Trophoblast cell (in vitro differentiated cells and primary cell): ENCODE data around the gene MRGPRE.

Source experiments
- DNase-seq, 2 donors: peaks; one replicate each; pipeline ENCODE4 v3.0.0-alpha.2; 2016
- H2AFZ ChIP-seq: 2 replicates; pipeline ENCODE4 v1.6.1; 2013; ENCODE audit warnings: low read length, moderate library complexity, mild to moderate bottlenecking; ENCODE audit not compliant: insufficient read depth, poor library complexity
- H2AK5ac ChIP-seq: 2 replicates; pipeline ENCODE4 v1.6.1; 2013; ENCODE audit warnings: mild to moderate bottlenecking, low read length
- H2BK120ac ChIP-seq: 2 replicates; pipeline ENCODE4 v1.6.1; 2013; ENCODE audit warnings: low read length, mild to moderate bottlenecking, moderate library complexity; ENCODE audit not compliant: insufficient read depth, poor library complexity
- H2BK12ac ChIP-seq: 2 replicates; pipeline ENCODE4 v1.6.1; 2013; ENCODE audit warnings: mild to moderate bottlenecking, low read length, moderate library complexity
- H2BK5ac ChIP-seq: 2 replicates; pipeline ENCODE4 v1.6.1; 2013; ENCODE audit warnings: low read length, low read depth, moderate library complexity, mild to moderate bottlenecking; ENCODE audit not compliant: poor library complexity
- H3K14ac ChIP-seq: 2 replicates; pipeline ENCODE4 v1.6.1; 2013; ENCODE audit warnings: mild to moderate bottlenecking, low read length
- H3K18ac ChIP-seq: 2 replicates; pipeline ENCODE4 v1.6.1; 2013; ENCODE audit warnings: mild to moderate bottlenecking, low read length
- H3K23ac ChIP-seq: 2 replicates; pipeline ENCODE4 v1.6.1; 2013; ENCODE audit warnings: low read length
- H3K27ac ChIP-seq: 2 replicates; pipeline ENCODE4 v1.5.1; 2013; ENCODE audit warnings: low read depth, mild to moderate bottlenecking, inconsistent platforms, low read length, moderate library complexity
- H3K27me3 ChIP-seq: 2 replicates; pipeline ENCODE4 v1.6.1; 2013; ENCODE audit warnings: inconsistent platforms, mild to moderate bottlenecking, low read length, moderate library complexity; ENCODE audit not compliant: insufficient read depth
- H3K36me3 ChIP-seq, 2 experiments: 1 replicate in 1 of 2; 2 replicates in 1 of 2; pipeline ENCODE4 v1.6.1; 2013; ENCODE audit warnings: low read length in 2 of 2, mild to moderate bottlenecking in 2 of 2, moderate library complexity in 1 of 2; ENCODE audit not compliant: insufficient read depth in 2 of 2, control insufficient read depth in 1 of 2
- H3K4ac ChIP-seq: 2 replicates; pipeline ENCODE4 v1.6.1; 2013; ENCODE audit warnings: low read depth, mild to moderate bottlenecking, low read length, moderate library complexity
- H3K4me1 ChIP-seq, 2 experiments: 1 replicate in 1 of 2; 2 replicates in 1 of 2; pipeline ENCODE4 v1.6.1; 2013; ENCODE audit warnings: low read length in 2 of 2, mild to moderate bottlenecking in 2 of 2, moderate library complexity in 1 of 2; ENCODE audit not compliant: insufficient read depth in 2 of 2, control insufficient read depth in 1 of 2
- H3K4me2 ChIP-seq: 2 replicates; pipeline ENCODE4 v1.6.1; 2013; ENCODE audit warnings: inconsistent platforms, mild to moderate bottlenecking, low read length, moderate library complexity
- H3K4me3 ChIP-seq: 2 replicates; pipeline ENCODE4 v1.5.1; 2013; ENCODE audit warnings: mild to moderate bottlenecking, low read depth, low read length, inconsistent platforms
- H3K79me1 ChIP-seq: one replicate; pipeline ENCODE4 v1.6.1; 2013; ENCODE audit warnings: low read length
- H3K79me2 ChIP-seq: 2 replicates; pipeline ENCODE4 v1.6.1; 2013; ENCODE audit warnings: low read length, mild to moderate bottlenecking; ENCODE audit not compliant: control insufficient read depth, insufficient read depth, poor library complexity
- H3K9ac ChIP-seq: 2 replicates; pipeline ENCODE4 v1.6.1; 2013; ENCODE audit warnings: mild to moderate bottlenecking, low read length
- H3K9me3 ChIP-seq: 2 replicates; pipeline ENCODE4 v1.6.1; 2013; ENCODE audit warnings: low read depth, mild to moderate bottlenecking, control low read depth, inconsistent platforms, low read length; ENCODE audit not compliant: insufficient read depth
- H4K12ac ChIP-seq: 2 replicates; pipeline ENCODE4 v1.6.1; 2013; ENCODE audit warnings: low read depth, mild to moderate bottlenecking, low read length, moderate library complexity
- H4K8ac ChIP-seq: 2 replicates; pipeline ENCODE4 v1.6.1; 2013; ENCODE audit warnings: low read depth, mild to moderate bottlenecking, low read length, moderate library complexity
- H4K91ac ChIP-seq: one replicate; pipeline ENCODE4 v1.6.1; 2013; ENCODE audit warnings: low read depth, mild to moderate bottlenecking, low read length, moderate library complexity
- WGBS: extraction: QIAGEN DNeasy Blood & Tissue Kit; methylation state at CpG from one replicate; pipeline ENCODE4 v1.1.7; 2013; ENCODE audit warnings: missing lambda C conversion rate; ENCODE audit not compliant: insufficient read length, insufficient coverage; ENCODE audit errors: extremely low coverage; 5-methylcytosine and 5-hydroxymethylcytosine counted together

Gene MRGPRE

GRCh38 chr11:3186166-3186953 lies 45.9 kb downstream of the MRGPRE start:
- H3K4ac ChIP-seq, result no peak overlapping the region
- H3K14ac ChIP-seq, result no peak overlapping the region
- no peak overlapping the region for H3K23ac ChIP-seq
- H3K18ac ChIP-seq, result no peak overlapping the region
- no peaks in the 10 kb centered on the region for H3K4me1 ChIP-seq
- H2BK120ac ChIP-seq, result no peak overlapping the region
- no peak overlapping the region for H4K12ac ChIP-seq
- no peak overlapping the region for H3K27ac ChIP-seq
- H2BK5ac ChIP-seq, result no peak overlapping the region
- H2AFZ ChIP-seq, result no peak overlapping the region
- no peaks in the 10 kb centered on the region for H3K79me1 ChIP-seq
- no peaks in the 10 kb centered on the region for H3K79me2 ChIP-seq
- no peak overlapping the region for H4K91ac ChIP-seq
- no peak overlapping the region for H3K9ac ChIP-seq
- no peak overlapping the region for H3K4me3 ChIP-seq
- H2AK5ac ChIP-seq, result no peak overlapping the region
- no peaks in the 10 kb centered on the region for H3K36me3 ChIP-seq
- peaks cover 2% of the 10 kb centered on the region for H3K9me3 ChIP-seq
- WGBS, result no CpG with 5 or more reads among the region's 11 CpGs
- no peak for DNase-seq
- H2BK12ac ChIP-seq, result no peak overlapping the region
- H3K27me3 ChIP-seq, result no peaks in the 10 kb centered on the region
- no peak overlapping the region for H4K8ac ChIP-seq
- no peak overlapping the region for H3K4me2 ChIP-seq

DNA sequence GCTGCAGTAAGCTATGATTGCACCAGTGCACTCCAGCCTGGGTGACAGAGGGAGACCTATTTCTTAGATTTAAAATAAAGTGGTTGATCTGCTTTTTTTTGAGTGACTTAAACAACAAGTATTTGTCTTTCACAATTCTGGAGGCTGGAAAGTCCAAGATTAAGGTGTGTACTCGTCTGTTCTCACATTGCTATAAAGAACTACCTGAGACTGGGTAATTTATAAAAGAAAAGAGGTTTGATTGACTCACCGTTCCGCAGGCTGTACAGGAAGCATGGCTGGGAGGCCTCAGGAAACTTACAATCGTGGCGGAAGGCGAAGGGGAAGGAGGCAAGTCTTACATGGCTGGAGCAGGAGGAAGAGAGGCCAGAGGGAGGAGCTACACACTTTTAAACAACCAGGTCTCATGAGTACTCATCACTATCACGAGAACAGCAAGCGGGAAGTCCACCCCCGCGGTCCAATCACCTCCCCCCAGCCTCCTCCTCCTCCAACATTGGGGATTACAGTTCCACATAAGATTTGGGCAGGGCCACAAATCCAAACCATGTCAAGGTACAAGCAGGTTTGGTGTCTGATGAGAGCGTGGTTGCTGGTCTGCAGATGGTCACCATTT lies 47.4 kb downstream of the MRGPRE start:
- no peak overlapping the region for H3K4me3 ChIP-seq
- H3K27ac ChIP-seq, result no peak overlapping the region
- peak in 1 of 2 donors; percentile 53 for DNase-seq
- H2AFZ ChIP-seq, result no peak overlapping the region
- no peak overlapping the region for H3K4ac ChIP-seq
- no peaks in the 10 kb centered on the region for H3K79me1 ChIP-seq
- no peak overlapping the region for H2BK12ac ChIP-seq
- H3K36me3 ChIP-seq, result no peaks in the 10 kb centered on the region
- no peak overlapping the region for H2AK5ac ChIP-seq
- H3K79me2 ChIP-seq, result no peaks in the 10 kb centered on the region
- no peaks in the 10 kb centered on the region for H3K27me3 ChIP-seq
- H2BK5ac ChIP-seq, result no peak overlapping the region
- WGBS, result no CpG with 5 or more reads among the region's 11 CpGs
- no peak overlapping the region for H3K4me2 ChIP-seq
- H2BK120ac ChIP-seq, result no peak overlapping the region
- H3K18ac ChIP-seq, result no peak overlapping the region
- no peak overlapping the region for H4K12ac ChIP-seq
- H3K9ac ChIP-seq, result no peak overlapping the region
- no peaks in the 10 kb centered on the region for H3K4me1 ChIP-seq
- H3K9me3 ChIP-seq, result no peaks in the 10 kb centered on the region
- H4K8ac ChIP-seq, result no peak overlapping the region
- H3K23ac ChIP-seq, result no peak overlapping the region
- H4K91ac ChIP-seq, result no peak overlapping the region
- H3K14ac ChIP-seq, result no peak overlapping the region

DNA sequence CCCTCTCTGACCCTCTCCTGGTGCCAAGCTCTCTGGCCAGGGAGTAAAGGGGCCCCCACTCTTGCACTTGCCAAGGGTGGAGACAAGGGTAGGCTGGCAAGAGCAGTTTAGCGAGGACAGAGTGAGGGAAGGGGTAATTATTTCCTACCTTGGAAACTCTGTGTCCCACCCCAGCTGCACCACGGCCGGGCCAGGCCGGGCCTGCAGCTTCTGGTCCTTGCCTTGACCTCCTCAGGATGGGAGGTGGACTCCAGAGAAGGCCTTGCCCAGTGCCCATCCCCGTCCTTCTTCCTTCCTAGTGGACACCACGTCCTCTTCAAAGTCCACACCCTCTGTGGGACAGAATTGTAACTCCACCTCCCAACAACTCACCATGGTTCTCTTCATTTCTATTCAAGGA lies 48.7 kb downstream of the MRGPRE start:
- Histone ChIP-seq H2AK5ac (no peak overlapping the region), H3K4ac (no peak overlapping the region), H3K9me3 (no peaks in the 10 kb centered on the region), H3K4me2 (no peak overlapping the region), H3K27me3 (no peaks in the 10 kb centered on the region), H4K91ac (no peak overlapping the region), H3K23ac (no peak overlapping the region), H3K9ac (no peak overlapping the region), H3K36me3 (no peaks in the 10 kb centered on the region), H4K8ac (no peak overlapping the region), H3K79me2 (no peaks in the 10 kb centered on the region), H3K79me1 (no peaks in the 10 kb centered on the region), H3K4me1 (peaks cover 0 to 3% of the 10 kb centered on the region in 2 experiments), H3K14ac (no peak overlapping the region), H2BK120ac (no peak overlapping the region), H3K18ac (no peak overlapping the region), H2AFZ (no peak overlapping the region), H2BK12ac (no peak overlapping the region), H2BK5ac (no peak overlapping the region), H3K4me3 (no peak overlapping the region), H4K12ac (no peak overlapping the region), H3K27ac (no peak overlapping the region)
- DNase-seq, result no peak
- WGBS, result no CpG with 5 or more reads among the region's 6 CpGs

DNA sequence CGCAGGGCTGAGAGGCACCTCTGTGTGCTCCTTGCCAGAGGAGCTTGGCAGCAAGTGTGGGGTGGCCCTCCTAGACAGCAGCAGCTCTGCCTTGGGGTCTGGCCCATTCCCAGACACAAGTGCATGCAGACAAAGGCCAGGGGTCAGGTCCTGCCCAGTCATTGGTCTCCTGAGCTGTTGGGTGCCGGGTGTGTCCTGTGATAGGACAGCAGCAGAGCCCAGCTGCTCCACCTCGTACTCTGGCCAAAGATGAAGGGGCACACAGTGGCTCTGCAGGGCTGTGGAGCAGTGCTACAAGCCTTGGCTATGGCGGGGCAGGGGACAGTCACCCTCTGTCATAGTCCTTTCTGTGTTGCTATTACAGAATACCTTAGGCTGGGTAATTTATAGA lies 49.8 kb downstream of the MRGPRE start:
- H3K4me2 ChIP-seq, result no peak overlapping the region
- no peak overlapping the region for H4K8ac ChIP-seq
- no peak overlapping the region for H3K18ac ChIP-seq
- no peaks in the 10 kb centered on the region for H3K9me3 ChIP-seq
- H4K12ac ChIP-seq, result no peak overlapping the region
- H3K9ac ChIP-seq, result no peak overlapping the region
- H2BK5ac ChIP-seq, result no peak overlapping the region
- no peaks in the 10 kb centered on the region for H3K36me3 ChIP-seq
- no peak overlapping the region for H2BK12ac ChIP-seq
- no peaks in the 10 kb centered on the region for H3K79me2 ChIP-seq
- no peak overlapping the region for H4K91ac ChIP-seq
- no peak overlapping the region for H3K14ac ChIP-seq
- peaks cover 0 to 6% of the 10 kb centered on the region in 2 experiments for H3K4me1 ChIP-seq
- H3K27ac ChIP-seq, result no peak overlapping the region
- no peak overlapping the region for H3K4me3 ChIP-seq
- H3K27me3 ChIP-seq, result no peaks in the 10 kb centered on the region
- WGBS, result no CpG with 5 or more reads among the region's 4 CpGs
- peaks cover 2% of the 10 kb centered on the region for H3K79me1 ChIP-seq
- H3K23ac ChIP-seq, result no peak overlapping the region
- H3K4ac ChIP-seq, result no peak overlapping the region
- no peak overlapping the region for H2AK5ac ChIP-seq
- no peak overlapping the region for H2BK120ac ChIP-seq
- no peak overlapping the region for H2AFZ ChIP-seq
- DNase-seq, result no peak
